ENCODE results near the gene MDK. TPM values are rescaled to one million over a fixed set of nuclear protein-coding genes. Genes with fewer than 3 reads are reported as not detected.

Gene MDK
- total and polyA plus RNA-seq, 2 of the 4 experiments (the other 2 are of a cell fraction), result 25.8 to 377 TPM

DNA sequence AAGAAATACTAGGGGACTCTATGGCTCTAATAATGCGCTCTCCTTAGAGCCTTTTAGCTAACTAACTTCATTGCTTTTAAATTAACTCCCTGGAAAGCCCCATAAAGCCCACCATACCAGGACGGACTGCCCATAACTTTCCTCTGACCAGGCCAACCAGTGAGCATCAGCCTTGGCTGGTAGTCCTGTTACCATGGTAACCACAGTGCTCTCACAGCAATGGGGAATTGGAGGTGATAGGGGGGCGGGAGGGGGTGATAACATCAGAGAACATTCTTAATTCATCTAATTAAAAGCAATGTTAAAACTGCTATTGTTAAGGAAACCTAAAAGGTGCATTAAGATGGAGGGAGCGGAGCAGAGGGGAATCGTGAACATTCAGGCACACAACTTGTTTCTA lies 37.3 kb downstream of the MDK start:
- no peak overlapping the region for H4K5ac ChIP-seq (ENCODE audit: low read depth, low read length)
- no peaks in the 10 kb centered on the region for H3K27me3 ChIP-seq (ENCODE audit: control insufficient read depth, insufficient read depth, low read length)
- H4K8ac ChIP-seq (ENCODE audit: low read depth in 2 of 2, low read length in 2 of 2), result no peak overlapping the region
- no peak overlapping the region for H3K4me3 ChIP-seq (ENCODE audit: insufficient read depth, low read depth, low read length)
- no peaks in the 10 kb centered on the region for H4K20me1 ChIP-seq (ENCODE audit: insufficient read depth, low read length)
- H2BK5ac ChIP-seq (ENCODE audit: low read depth, low read length, poor library complexity, severe bottlenecking), result no peak overlapping the region
- no peak for ATAC-seq (ENCODE audit: low read depth)
- POLR2A ChIA-PET (ENCODE audit: unreplicated experiment), result no interaction called here
- no peak overlapping the region for H3K4me2 ChIP-seq (ENCODE audit: low read depth, low read length)
- DNase-seq, result no peak
- H2BK15ac ChIP-seq (ENCODE audit: low read depth, low read length), result no peak overlapping the region
- TF ChIP-seq, protein P1, sequence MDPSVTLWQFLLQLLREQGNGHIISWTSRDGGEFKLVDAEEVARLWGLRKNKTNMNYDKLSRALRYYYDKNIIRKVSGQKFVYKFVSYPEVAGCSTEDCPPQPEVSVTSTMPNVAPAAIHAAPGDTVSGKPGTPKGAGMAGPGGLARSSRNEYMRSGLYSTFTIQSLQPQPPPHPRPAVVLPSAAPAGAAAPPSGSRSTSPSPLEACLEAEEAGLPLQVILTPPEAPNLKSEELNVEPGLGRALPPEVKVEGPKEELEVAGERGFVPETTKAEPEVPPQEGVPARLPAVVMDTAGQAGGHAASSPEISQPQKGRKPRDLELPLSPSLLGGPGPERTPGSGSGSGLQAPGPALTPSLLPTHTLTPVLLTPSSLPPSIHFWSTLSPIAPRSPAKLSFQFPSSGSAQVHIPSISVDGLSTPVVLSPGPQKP (IDR thresholded peaks at IDR 0.05; ENCODE audit: borderline replicate concordance, low read depth, low read length), result no peak
- TF ChIP-seq NFE2L2 (IDR thresholded peaks at IDR 0.05; ENCODE audit: low read depth, low read length) (no peak), FOS (IDR thresholded peaks at IDR 0.05; ENCODE audit: low read depth, low read length) (no peak), RAD21 (IDR thresholded peaks at IDR 0.05; ENCODE audit: low read length) (no peak), RCOR1 (IDR thresholded peaks at IDR 0.05; ENCODE audit: insufficient replicate concordance, low read length) (no peak), CHD1 (IDR thresholded peaks at IDR 0.05; ENCODE audit: low read depth, low read length) (no peak), CEBPB (IDR thresholded peaks at IDR 0.05; ENCODE audit: low read depth, low read length) (no peak), MAFK (IDR thresholded peaks at IDR 0.05; ENCODE audit: low read depth, low read length) (no peak), POLR2A (IDR thresholded peaks at IDR 0.05; ENCODE audit: low read depth, low read length) (no peak), MAZ (IDR thresholded peaks at IDR 0.05; ENCODE audit: borderline replicate concordance, low read depth, low read length) (no peak), BHLHE40 (IDR thresholded peaks at IDR 0.05; ENCODE audit: low read depth, low read length) (no peak)
- TF ChIP-seq, protein P2, sequence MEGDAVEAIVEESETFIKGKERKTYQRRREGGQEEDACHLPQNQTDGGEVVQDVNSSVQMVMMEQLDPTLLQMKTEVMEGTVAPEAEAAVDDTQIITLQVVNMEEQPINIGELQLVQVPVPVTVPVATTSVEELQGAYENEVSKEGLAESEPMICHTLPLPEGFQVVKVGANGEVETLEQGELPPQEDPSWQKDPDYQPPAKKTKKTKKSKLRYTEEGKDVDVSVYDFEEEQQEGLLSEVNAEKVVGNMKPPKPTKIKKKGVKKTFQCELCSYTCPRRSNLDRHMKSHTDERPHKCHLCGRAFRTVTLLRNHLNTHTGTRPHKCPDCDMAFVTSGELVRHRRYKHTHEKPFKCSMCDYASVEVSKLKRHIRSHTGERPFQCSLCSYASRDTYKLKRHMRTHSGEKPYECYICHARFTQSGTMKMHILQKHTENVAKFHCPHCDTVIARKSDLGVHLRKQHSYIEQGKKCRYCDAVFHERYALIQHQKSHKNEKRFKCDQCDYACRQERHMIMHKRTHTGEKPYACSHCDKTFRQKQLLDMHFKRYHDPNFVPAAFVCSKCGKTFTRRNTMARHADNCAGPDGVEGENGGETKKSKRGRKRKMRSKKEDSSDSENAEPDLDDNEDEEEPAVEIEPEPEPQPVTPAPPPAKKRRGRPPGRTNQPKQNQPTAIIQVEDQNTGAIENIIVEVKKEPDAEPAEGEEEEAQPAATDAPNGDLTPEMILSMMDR (conservative IDR thresholded peaks at IDR 0.05; ENCODE audit: low read depth, low read length), result no peak
- TF ChIP-seq, protein P3, sequence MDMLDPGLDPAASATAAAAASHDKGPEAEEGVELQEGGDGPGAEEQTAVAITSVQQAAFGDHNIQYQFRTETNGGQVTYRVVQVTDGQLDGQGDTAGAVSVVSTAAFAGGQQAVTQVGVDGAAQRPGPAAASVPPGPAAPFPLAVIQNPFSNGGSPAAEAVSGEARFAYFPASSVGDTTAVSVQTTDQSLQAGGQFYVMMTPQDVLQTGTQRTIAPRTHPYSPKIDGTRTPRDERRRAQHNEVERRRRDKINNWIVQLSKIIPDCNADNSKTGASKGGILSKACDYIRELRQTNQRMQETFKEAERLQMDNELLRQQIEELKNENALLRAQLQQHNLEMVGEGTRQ (IDR thresholded peaks at IDR 0.05; ENCODE audit: low read depth, low read length), result no peak
- H2BK20ac ChIP-seq (ENCODE audit: low read depth, low read length), result no peak overlapping the region
- CTCF ChIA-PET, result no interaction called here
- no peak overlapping the region for H2AFZ ChIP-seq (replicated peaks; ENCODE audit: low read length, poor library complexity)
- H3K36me3 ChIP-seq (ENCODE audit: control insufficient read depth, insufficient read depth, low read length), result peaks cover 29% of the 10 kb centered on the region
- H3K9me3 ChIP-seq (ENCODE audit: control insufficient read depth, insufficient read depth, low read length), result no peaks in the 10 kb centered on the region
- no peak overlapping the region for H2AK5ac ChIP-seq (ENCODE audit: low read depth, low read length)
- H3K27ac ChIP-seq (ENCODE audit: insufficient read depth, low read length), result no peak overlapping the region
- H3K56ac ChIP-seq (ENCODE audit: extremely low read depth, insufficient read depth, low read length), result no peak overlapping the region
- no TSS peak for BruUV-seq (replicated peaks)
- no peak overlapping the region for H2AK9ac ChIP-seq (replicated peaks; ENCODE audit: low read depth, low read length, poor library complexity)
- peaks cover 0 to 10% of the 10 kb centered on the region in 2 experiments; a peak in 1 of 4 replicates for H3K79me1 ChIP-seq (ENCODE audit: low read depth in 1 of 2, low read length in 2 of 2)
- no peaks in the 10 kb centered on the region for H3K4me1 ChIP-seq (ENCODE audit: control insufficient read depth, insufficient read depth, low read length)
- H4K91ac ChIP-seq (ENCODE audit: insufficient read depth, low read depth, low read length), result no peak overlapping the region
- H3K23ac ChIP-seq (ENCODE audit: low read depth, low read length), result no peak overlapping the region
- H2BK120ac ChIP-seq (ENCODE audit: low read depth, low read length), result no peak overlapping the region
- no peak overlapping the region for H3K4ac ChIP-seq (ENCODE audit: low read depth, low read length)
- no peak overlapping the region for H3K14ac ChIP-seq (replicated peaks; ENCODE audit: low read depth, low read length)
- dilution Hi-C loops (cut with HindIII; ENCODE audit: low sequenced_read_pairs, unreplicated experiment), result no loop called here
- intact Hi-C loops (cut with micrococcal nuclease), result no loop called here
- H3K9ac ChIP-seq (ENCODE audit: low read depth, low read length), result no peak overlapping the region
- no peak overlapping the region for H3K18ac ChIP-seq (ENCODE audit: low read depth, low read length)
- WGBS, 2 experiments (ENCODE audit: extremely low coverage in 2 of 2, insufficient read length in 1 of 2), result no CpG with 5 or more reads among the region's 5 CpGs
- in situ Hi-C loops (cut with MboI; ENCODE audit: low sequenced_read_pairs), result no loop called here
- peaks cover 21% of the 10 kb centered on the region for H3K9me1 ChIP-seq (ENCODE audit: insufficient read depth, low read length)

All from IMR-90 (cell line).